NCI-H1105 (cell line): ENCODE data around the gene SFTPB.
A peak's percentile ranks its signal among the peaks of the same experiment; 100 is the strongest.

Experiments used
- DNase-seq: peaks from one replicate; lab custom pipeline; 2025; lab: John Stamatoyannopoulos, UW

The SFTPB gene

DNA sequence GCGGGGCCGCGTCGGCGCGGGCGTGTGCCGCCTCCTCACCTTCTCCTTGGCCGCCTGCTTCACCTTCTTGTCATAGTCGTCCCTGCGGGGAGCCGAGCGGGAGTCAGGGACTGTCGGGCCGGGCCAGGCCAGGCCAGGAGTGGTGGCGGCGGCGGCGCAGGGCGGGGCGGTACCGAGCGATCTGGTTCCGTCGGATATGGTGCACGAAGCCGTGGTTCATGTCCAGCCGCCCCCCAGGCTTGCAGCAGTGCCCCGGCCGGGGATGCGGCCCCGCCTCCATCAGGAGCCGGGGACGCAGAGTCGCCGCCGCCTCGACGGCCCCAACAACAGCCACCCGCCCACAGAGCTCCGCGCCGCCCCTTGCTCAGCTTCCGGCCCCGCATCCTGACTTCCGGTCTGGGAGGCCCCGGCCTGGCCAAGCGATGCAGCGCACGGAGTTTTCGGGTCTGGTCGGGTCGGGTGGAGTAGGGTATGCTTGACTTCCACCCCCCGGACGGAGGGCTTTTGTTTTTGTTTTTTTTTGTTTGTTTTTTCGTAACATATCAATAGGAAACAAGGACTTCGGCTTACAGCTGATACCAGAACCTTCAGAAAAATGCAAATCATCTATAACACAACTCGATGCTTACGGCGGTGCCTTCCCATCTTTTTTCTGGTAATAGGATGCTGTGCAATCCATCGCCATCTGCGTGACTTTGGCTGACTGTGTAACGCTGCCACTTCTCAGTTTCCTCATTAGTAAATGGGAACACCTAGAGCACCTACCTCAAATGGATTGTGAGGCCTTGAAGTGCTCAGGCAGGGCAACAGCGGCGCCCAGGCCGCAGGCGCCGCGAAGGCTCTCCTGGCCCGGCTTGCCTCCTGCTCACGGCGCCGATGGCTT is 56.1 kb downstream of the SFTPB start, which contains the start of gene C2orf68:
Gene C2orf68 (minus strand): TSS at position 362 of the 883 bp plus-strand sequence. CDS start 82 bp downstream, at position 280.
- peak; percentile 87 for DNase-seq

DNA sequence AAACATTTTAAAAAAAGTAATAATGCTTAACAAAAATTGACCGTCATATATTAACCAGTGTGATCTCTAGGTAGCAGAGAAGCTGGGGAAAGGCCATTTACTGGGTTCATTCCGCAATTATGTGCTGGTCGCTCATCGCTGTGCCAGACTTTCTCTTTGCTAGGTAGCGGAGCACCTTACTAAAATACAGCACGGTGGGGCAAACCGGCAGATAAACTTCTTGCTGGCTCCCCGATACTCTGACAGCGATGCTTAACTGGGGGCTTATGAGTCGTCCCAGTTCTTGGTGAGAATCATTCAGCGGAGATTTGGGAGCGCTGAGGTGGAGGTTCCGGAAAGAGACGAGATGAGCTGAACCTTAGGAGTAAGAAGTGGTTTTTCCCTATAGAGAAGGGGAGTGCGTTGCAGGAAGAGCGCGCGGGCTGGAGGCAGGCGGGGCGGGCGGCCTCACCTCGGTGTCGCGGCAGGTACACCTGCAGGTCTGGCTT is 56.7 kb downstream of the SFTPB start:
- no peak for DNase-seq
